DOHH2 (cell line): Measurements from ENCODE around the gene CREBZF.

ENCODE experiments used
- H3F3A ChIP-seq: fragments of 200-600 bp; sonication (generic), shearing (Covaris generic); 2 replicates; pipeline ENCODE4 v1.6.0; 2016; ENCODE audit warnings: antibody characterized with exemption, mild to moderate bottlenecking; ENCODE audit not compliant: control insufficient read depth, insufficient read depth
- H3K27ac ChIP-seq: fragments of 200-600 bp; sonication (generic); 2 replicates; pipeline ENCODE4 v1.5.1; 2014; ENCODE audit warnings: low read depth, mild to moderate bottlenecking, low read length, moderate library complexity
- H3K27me3 ChIP-seq: fragments of 200-600 bp; sonication (generic); 2 replicates; pipeline ENCODE4 v1.6.1; 2014; ENCODE audit warnings: mild to moderate bottlenecking, low read length, mixed read lengths; ENCODE audit not compliant: control insufficient read depth
- H3K36me3 ChIP-seq: fragments of 200-600 bp; sonication (generic); 2 replicates; pipeline ENCODE4 v1.6.1; 2014; ENCODE audit warnings: mild to moderate bottlenecking, low read length, moderate library complexity, mixed read lengths; ENCODE audit not compliant: control insufficient read depth
- H3K4me1 ChIP-seq: fragments of 200-600 bp; sonication (generic); 2 replicates; pipeline ENCODE4 v1.6.1; 2014; ENCODE audit warnings: mild to moderate bottlenecking, low read length, mixed read lengths; ENCODE audit not compliant: control insufficient read depth
- H3K4me2 ChIP-seq: fragments of 200-600 bp; sonication (generic); 2 replicates; pipeline ENCODE4 v1.6.0; 2014; ENCODE audit warnings: mild to moderate bottlenecking, low read length, moderate library complexity
- H3K4me3 ChIP-seq: fragments of 200-600 bp; sonication (generic); 2 replicates; pipeline ENCODE4 v1.5.1; 2014; ENCODE audit warnings: mild to moderate bottlenecking, low read length, mixed read lengths
- H3K79me2 ChIP-seq: fragments of 200-600 bp; sonication (generic); 2 replicates; pipeline ENCODE4 v1.6.1; 2014; ENCODE audit warnings: mild to moderate bottlenecking, low read length, mixed read lengths; ENCODE audit not compliant: control insufficient read depth
- H3K9me2 ChIP-seq: fragments of 200-600 bp; sonication (generic); replicated peaks from 2 replicates; pipeline ENCODE4 v1.6.1; 2014; ENCODE audit warnings: mild to moderate bottlenecking, low read length, mixed read lengths; ENCODE audit not compliant: control insufficient read depth
- H3K9me3 ChIP-seq: fragments of 200-600 bp; sonication (generic); 2 replicates; pipeline ENCODE4 v1.6.1; 2014; ENCODE audit warnings: antibody characterized with exemption, low read length, mixed read lengths; ENCODE audit not compliant: control insufficient read depth, insufficient read depth
- H4K20me1 ChIP-seq: fragments of 200-600 bp; sonication (generic); 2 replicates; pipeline ENCODE4 v1.6.0; 2014; ENCODE audit warnings: low read depth, mild to moderate bottlenecking, antibody characterized with exemption, low read length, moderate library complexity; ENCODE audit not compliant: control insufficient read depth, insufficient read depth
- CTCF ChIP-seq: fragments of 200-600 bp; sonication (generic); IDR thresholded peaks from one replicate; pipeline ENCODE4 v1.5.1; 2014; ENCODE audit warnings: antibody characterized with exemption, mild to moderate bottlenecking, low read depth, low read length; ENCODE audit not compliant: poor library complexity, severe bottlenecking
- EZH2phosphoT487 ChIP-seq: fragments of 200-600 bp; sonication (generic); IDR thresholded peaks from 2 replicates; pipeline ENCODE4 v1.6.1; 2017; ENCODE audit warnings: borderline replicate concordance, mild to moderate bottlenecking, antibody characterized with exemption, low read length, moderate library complexity, mixed read lengths

CREBZF gene

GRCh38 chr11:85643191-85643614, 21.7 kb downstream of the CREBZF start:
- Histone ChIP-seq H3K9me3 (no peaks in the 10 kb centered on the region), H3K9me2 (no peaks in the 10 kb centered on the region), H3K4me2 (no peak overlapping the region), H4K20me1 (no peaks in the 10 kb centered on the region), H3K36me3 (peaks cover 3% of the 10 kb centered on the region; the same call in 1 of the 2 replicates), H3K4me3 (no peak overlapping the region), H3F3A (peaks cover 6% of the 10 kb centered on the region; the same call in 1 of the 2 replicates), H3K27ac (no peak overlapping the region), H3K27me3 (peaks cover 13% of the 10 kb centered on the region), H3K79me2 (peaks cover 4% of the 10 kb centered on the region), H3K4me1 (peaks cover 11% of the 10 kb centered on the region)
- TF ChIP-seq CTCF (no peak), EZH2phosphoT487 (no peak)

GRCh38 chr11:85634747-85635146, 30.2 kb downstream of the CREBZF start:
- Histone ChIP-seq H3K9me2 (no peaks in the 10 kb centered on the region), H3F3A (0 out of 2 replicates have a peak, but pooled peaks cover 2% of the 10 kb centered on the region), H3K4me1 (peaks cover 3% of the 10 kb centered on the region), H3K4me3 (no peak overlapping the region), H4K20me1 (no peaks in the 10 kb centered on the region), H3K36me3 (peaks cover 57% of the 10 kb centered on the region), H3K79me2 (peaks cover 28% of the 10 kb centered on the region), H3K27ac (no peak overlapping the region), H3K4me2 (no peak overlapping the region), H3K9me3 (no peaks in the 10 kb centered on the region), H3K27me3 (no peaks in the 10 kb centered on the region)
- TF ChIP-seq CTCF (no peak), EZH2phosphoT487 (no peak)

- peaks cover 31% of the 10 kb centered on the region for H3K4me1 ChIP-seq
- peaks cover 24% of the 10 kb centered on the region for H3K36me3 ChIP-seq
- H4K20me1 ChIP-seq = no peaks in the 10 kb centered on the region
- H3K9me3 ChIP-seq = no peaks in the 10 kb centered on the region
- peak overlapping the region; percentile 93 for H3K4me2 ChIP-seq
- H3K27ac ChIP-seq = 0 out of 2 replicates have a peak overlapping the region, but pooled peaks have one; percentile 13
- H3K79me2 ChIP-seq = peaks cover 46% of the 10 kb centered on the region
- no peaks in the 10 kb centered on the region for H3K27me3 ChIP-seq
- TF ChIP-seq EZH2phosphoT487 (no peak), CTCF (no peak)
- H3F3A ChIP-seq = peaks cover 4% of the 10 kb centered on the region; the same call in 1 of the 2 replicates
- no peaks in the 10 kb centered on the region for H3K9me2 ChIP-seq
- H3K4me3 ChIP-seq = peak overlapping the region; percentile 97
Measured at GRCh38 chr11:85628771-85629341, 36.1 kb downstream of the CREBZF start.
